PC-3 (cell line): ENCODE data around the gene SOWAHC. TPM values are rescaled to one million over a fixed set of nuclear protein-coding genes. Genes with fewer than 3 reads are reported as not detected.

Experiments used
- total RNA-seq: library from RNA; depleted of rRNA; stranded (reverse); fragments of >200 nt; gene quantifications from 2 replicates; pipeline ENCODE4 v1.2.3, GENCODE V29; 2014; rRNA removed

The SOWAHC gene
- total RNA-seq, 1 experiment from 2014 or later = 27.4 TPM

Other genes with a start within 250 kb of the SOWAHC start
- 22.1 and 36.1 TPM in 2 replicates for gene SEPTIN10, start 398 bp upstream of the SOWAHC start, total RNA-seq
- gene RGPD5, start 179.9 kb downstream of the SOWAHC start, total RNA-seq = 18.5 and 26.0 TPM in 2 replicates